Fibroblast of skin of left biceps (primary cell): Measurements from ENCODE around the gene TAF4.
"Not testable (repeated sequence)": the region's sequence is repeated elsewhere in the genome, so short reads cannot be mapped to it uniquely, and the experiment has no call there.

ENCODE experiments used
- DNase-seq, 2 experiments: peaks; one replicate each; pipeline ENCODE4 v3.0.0-alpha.2; 2013; ENCODE audit warnings: low read depth in 2 of 2

TAF4 gene

GRCh38 chr20:61979701-61980635, 85.7 kb downstream of the TAF4 start:
- no peak for DNase-seq

GRCh38 chr20:61979090-61979489, 86.6 kb downstream of the TAF4 start:
- DNase-seq = no peak

GRCh38 chr20:61978491-61978890, 87.2 kb downstream of the TAF4 start:
- no peak for DNase-seq

GRCh38 chr20:61977419-61977786, 88.3 kb downstream of the TAF4 start:
- no peak for DNase-seq

- no peak for DNase-seq
Observed at GRCh38 chr20:61976644-61977418, 88.8 kb downstream of the TAF4 start.

GRCh38 chr20:61976263-61976643, 89.4 kb downstream of the TAF4 start:
- DNase-seq = no peak

GRCh38 chr20:61975407-61976129, 90.1 kb downstream of the TAF4 start:
- no peak for DNase-seq

- DNase-seq = no peak
Observed at GRCh38 chr20:61974357-61974665, 91.4 kb downstream of the TAF4 start.

- DNase-seq = no peak
Observed at GRCh38 chr20:61973515-61974356, 91.9 kb downstream of the TAF4 start.

GRCh38 chr20:61972636-61973508, 92.8 kb downstream of the TAF4 start:
- no peak for DNase-seq

GRCh38 chr20:61971595-61971994, 94.1 kb downstream of the TAF4 start:
- not testable (repeated sequence) for DNase-seq

- DNase-seq = no peak
Observed at GRCh38 chr20:61970357-61970756, 95.3 kb downstream of the TAF4 start.

GRCh38 chr20:61969806-61970205, 95.9 kb downstream of the TAF4 start:
- no peak for DNase-seq

- DNase-seq = no peak
Observed at GRCh38 chr20:61968932-61969331, 96.7 kb downstream of the TAF4 start.

- DNase-seq = no peak
Observed at GRCh38 chr20:61968036-61968810, 97.5 kb downstream of the TAF4 start.

GRCh38 chr20:61967300-61967699, 98.4 kb downstream of the TAF4 start:
- no peak for DNase-seq

- no peak for DNase-seq
Observed at GRCh38 chr20:61966492-61967244, 99.0 kb downstream of the TAF4 start.

GRCh38 chr20:61965606-61966491, 99.8 kb downstream of the TAF4 start:
- DNase-seq = no peak
